22Rv1 (cell line): Measurements from ENCODE around the gene KRT7.

ENCODE experiments used
- H3K27ac ChIP-seq: fragments of 450-650 bp; 2 replicates; pipeline ENCODE4 v1.5.1; 2017
- ZFX ChIP-seq: fragments of 450-650 bp; IDR thresholded peaks from 2 replicates; pipeline ENCODE4 v1.6.1; 2017; ENCODE audit warnings: antibody characterized with exemption, borderline replicate concordance
- TF ChIP-seq, protein P1 (sequence below): fragments of 450-650 bp; IDR thresholded peaks from 2 replicates; pipeline ENCODE4 v1.5.1; 2017; ENCODE audit warnings: mild to moderate bottlenecking

The KRT7 gene

GRCh38 chr12:52187640-52188039 lies 45.4 kb upstream of the KRT7 start:
- no peak for TF ChIP-seq ZFX
- TF ChIP-seq, protein P1, sequence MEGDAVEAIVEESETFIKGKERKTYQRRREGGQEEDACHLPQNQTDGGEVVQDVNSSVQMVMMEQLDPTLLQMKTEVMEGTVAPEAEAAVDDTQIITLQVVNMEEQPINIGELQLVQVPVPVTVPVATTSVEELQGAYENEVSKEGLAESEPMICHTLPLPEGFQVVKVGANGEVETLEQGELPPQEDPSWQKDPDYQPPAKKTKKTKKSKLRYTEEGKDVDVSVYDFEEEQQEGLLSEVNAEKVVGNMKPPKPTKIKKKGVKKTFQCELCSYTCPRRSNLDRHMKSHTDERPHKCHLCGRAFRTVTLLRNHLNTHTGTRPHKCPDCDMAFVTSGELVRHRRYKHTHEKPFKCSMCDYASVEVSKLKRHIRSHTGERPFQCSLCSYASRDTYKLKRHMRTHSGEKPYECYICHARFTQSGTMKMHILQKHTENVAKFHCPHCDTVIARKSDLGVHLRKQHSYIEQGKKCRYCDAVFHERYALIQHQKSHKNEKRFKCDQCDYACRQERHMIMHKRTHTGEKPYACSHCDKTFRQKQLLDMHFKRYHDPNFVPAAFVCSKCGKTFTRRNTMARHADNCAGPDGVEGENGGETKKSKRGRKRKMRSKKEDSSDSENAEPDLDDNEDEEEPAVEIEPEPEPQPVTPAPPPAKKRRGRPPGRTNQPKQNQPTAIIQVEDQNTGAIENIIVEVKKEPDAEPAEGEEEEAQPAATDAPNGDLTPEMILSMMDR, result no peak
- H3K27ac ChIP-seq, result no peak overlapping the region

- TF ChIP-seq ZFX, result no peak
- TF ChIP-seq, protein P1, result no peak
These were observed 44.4 kb upstream of the KRT7 start for GRCh38 chr12:52188658-52189057.

GRCh38 chr12:52189376-52190174 lies 43.5 kb upstream of the KRT7 start:
- TF ChIP-seq, protein P1, result no peak
- no peak for TF ChIP-seq ZFX
- no peak overlapping the region for H3K27ac ChIP-seq

More at GRCh38 chr12:52188658-52189057, 44.4 kb upstream of the KRT7 start:
- no peak overlapping the region for H3K27ac ChIP-seq

GRCh38 chr12:52190860-52191729 lies 41.9 kb upstream of the KRT7 start:
- H3K27ac ChIP-seq, result no peak overlapping the region
- TF ChIP-seq, protein P1, result no peak
- no peak for TF ChIP-seq ZFX

GRCh38 chr12:52191841-52192791 lies 40.9 kb upstream of the KRT7 start, which contains the start of gene KRT80:
Gene KRT80 (minus strand): TSS chr12:52192014. CDS start chr12:52191902, 112 bp downstream.
- H3K27ac ChIP-seq, result no peak within 1 kb of the TSS
- TF ChIP-seq ZFX, result no peak
- TF ChIP-seq, protein P1, result no peak

DNA sequence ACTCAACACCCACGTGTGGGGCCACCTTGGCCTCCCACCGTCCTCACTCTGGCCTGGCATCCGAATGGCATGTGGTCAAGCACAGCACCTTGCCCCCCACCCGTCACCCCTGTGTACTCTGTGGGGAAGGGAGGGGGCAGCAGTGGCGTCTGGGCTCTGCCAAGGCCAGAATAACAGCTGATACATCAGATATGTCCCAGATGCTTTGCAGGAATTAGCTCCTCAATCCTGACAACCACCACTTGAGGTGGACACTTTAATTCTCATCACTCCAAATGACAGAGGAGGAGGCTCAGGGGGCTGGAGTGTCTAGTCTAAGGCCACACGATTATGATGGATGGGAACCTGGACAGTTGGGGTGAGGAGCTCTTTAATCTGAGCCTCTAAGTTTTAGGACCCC lies 39.5 kb upstream of the KRT7 start:
- TF ChIP-seq ZFX, result no peak
- TF ChIP-seq, protein P1, result no peak

More for the DNA sequence above, 39.5 kb upstream of the KRT7 start:
- H3K27ac ChIP-seq, result no peak overlapping the region
